ENCODE results near the gene RTN4IP1. TPM values are rescaled to one million over a fixed set of nuclear protein-coding genes. Genes with fewer than 3 reads are reported as not detected.

Gene RTN4IP1
- total RNA-seq, 4 donors from 2014 or later = 5.4 to 15.3 (median 9.3) TPM

GRCh38 chr6:106579281-106579680, 50.0 kb downstream of the RTN4IP1 start:
- DNase-seq = no peak
- in situ Hi-C loops (cut with MboI; ENCODE audit: low sequenced_read_pairs in 4 of 4) (loop anchor here in 1 of 4 donors (25.0 kb wide), 1 partner anchor 408 kb away; no protein-coding TSS in a partner anchor), intact Hi-C loops (cut with DNase I; ENCODE audit: low total_unique reads) (no loop called here)
- H3K27ac ChIP-seq = no peak overlapping the region
- H3K36me3 ChIP-seq = peaks cover 0 to 7% of the 10 kb centered on the region in 2 donors
- ATAC-seq = no peak
- peaks cover 8 to 23% of the 10 kb centered on the region in 2 donors for H3K4me1 ChIP-seq
- no peak overlapping the region for H3K4me3 ChIP-seq
- H3K27me3 ChIP-seq = no peaks in the 10 kb centered on the region
- TF ChIP-seq CTCF (IDR thresholded peaks at IDR 0.05 in 4 of 5, conservative IDR thresholded peaks at IDR 0.05 in 1 of 5) (no peak), POLR2A (IDR thresholded peaks at IDR 0.05) (no peak)
- H3K9me3 ChIP-seq = no peaks in the 10 kb centered on the region

DNA sequence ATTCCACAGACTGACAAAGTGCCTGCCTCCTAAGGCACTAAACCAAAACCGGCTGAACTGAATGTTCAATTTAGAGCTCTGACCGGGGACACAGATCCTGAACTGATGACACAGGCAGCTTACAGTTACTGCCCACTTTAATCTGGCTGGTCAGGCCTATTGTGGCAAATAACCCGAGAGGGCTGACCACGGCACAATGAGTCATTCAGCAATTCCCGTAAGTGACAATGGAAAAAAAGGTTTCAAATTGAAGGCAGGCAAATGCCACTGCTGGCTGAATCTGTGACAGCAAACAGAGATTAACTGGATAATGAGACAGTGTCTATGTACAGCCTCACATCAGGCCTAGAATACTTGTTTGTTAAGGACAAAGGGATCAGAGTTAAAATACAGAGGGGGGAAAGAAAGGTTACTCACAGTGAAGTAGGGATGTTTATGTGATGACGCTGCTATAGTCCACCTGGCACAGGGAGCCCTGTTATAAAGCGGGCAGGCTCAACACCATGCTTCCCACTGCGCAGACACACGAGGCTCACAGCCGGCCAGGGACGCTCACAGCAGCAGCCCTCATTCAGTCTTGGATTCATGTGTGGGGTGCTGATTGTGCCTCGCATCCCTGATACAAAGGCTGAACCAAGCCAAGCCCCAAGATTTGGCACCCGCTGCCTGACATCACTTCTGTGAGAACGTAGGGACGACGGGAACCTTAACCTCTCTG, 54.4 kb downstream of the RTN4IP1 start:
- ATAC-seq = peak; percentile 92 to 94
- DNase-seq = peak; percentile 57 to 74
- Histone ChIP-seq H3K4me1 (peaks cover 0 to 18% of the 10 kb centered on the region in 2 donors), H3K4me3 (no peak overlapping the region), H3K36me3 (no peaks in the 10 kb centered on the region), H3K27ac (peak overlapping the region; percentile 78 to 86 (median 84)), H3K27me3 (no peaks in the 10 kb centered on the region), H3K9me3 (no peaks in the 10 kb centered on the region)
- no peak for TF ChIP-seq CTCF (IDR thresholded peaks at IDR 0.05 in 4 of 5, conservative IDR thresholded peaks at IDR 0.05 in 1 of 5)
- peak in 1 of 2 donors; percentile 19 for TF ChIP-seq POLR2A (IDR thresholded peaks at IDR 0.05)
- intact Hi-C loops (cut with DNase I; ENCODE audit: low total_unique reads) (no loop called here), in situ Hi-C loops (cut with MboI; ENCODE audit: low sequenced_read_pairs in 4 of 4) (loop anchor here in 3 of 4 donors (25.0 kb wide), 3 partner anchors 238 to 1138 kb away; partner anchors contain the start of gene ATG5 (in 1 of the 3))

- Histone ChIP-seq H3K27me3 (no peaks in the 10 kb centered on the region), H3K4me3 (no peak overlapping the region), H3K27ac (peak overlapping the region in 1 of 4 donors; percentile 84), H3K9me3 (no peaks in the 10 kb centered on the region), H3K36me3 (no peaks in the 10 kb centered on the region), H3K4me1 (peaks cover 0 to 18% of the 10 kb centered on the region in 2 donors)
- no peak for DNase-seq
- TF ChIP-seq POLR2A (IDR thresholded peaks at IDR 0.05) (no peak), CTCF (IDR thresholded peaks at IDR 0.05 in 4 of 5, conservative IDR thresholded peaks at IDR 0.05 in 1 of 5) (no peak)
- in situ Hi-C loops (cut with MboI; ENCODE audit: low sequenced_read_pairs in 4 of 4) (loop anchor here in 3 of 4 donors (25.0 kb wide), 2 partner anchors 236 to 1136 kb away; partner anchors contain the start of gene ATG5 (in 1 of the 3)), intact Hi-C loops (cut with DNase I; ENCODE audit: low total_unique reads) (no loop called here)
- ATAC-seq = no peak
These were observed 56.3 kb downstream of the RTN4IP1 start for GRCh38 chr6:106572875-106573585.

- ATAC-seq = no peak
These were observed 56.9 kb downstream of the RTN4IP1 start for GRCh38 chr6:106572436-106572835.

More at GRCh38 chr6:106572436-106572835, 56.9 kb downstream of the RTN4IP1 start:
- Histone ChIP-seq H3K4me1 (peaks cover 0 to 18% of the 10 kb centered on the region in 2 donors), H3K36me3 (no peaks in the 10 kb centered on the region), H3K27me3 (no peaks in the 10 kb centered on the region), H3K4me3 (no peak overlapping the region), H3K9me3 (no peaks in the 10 kb centered on the region), H3K27ac (no peak overlapping the region)
- in situ Hi-C loops (cut with MboI; ENCODE audit: low sequenced_read_pairs in 4 of 4) = loop anchor here in 3 of 4 donors (25.0 kb wide), 2 partner anchors 235 to 1135 kb away; partner anchors contain the start of gene ATG5 (in 1 of the 3)
- TF ChIP-seq POLR2A (IDR thresholded peaks at IDR 0.05) (no peak), CTCF (IDR thresholded peaks at IDR 0.05 in 4 of 5, conservative IDR thresholded peaks at IDR 0.05 in 1 of 5) (no peak)
- no peak for DNase-seq
- intact Hi-C loops (cut with DNase I; ENCODE audit: low total_unique reads) = no loop called here

Measured in gastrocnemius medialis (tissue), 4 donors.